ENCODE measurements around the gene HMBS. TPM values are rescaled to one million over a fixed set of nuclear protein-coding genes. Genes with fewer than 3 reads are reported as not detected.

HMBS gene
- total and polyA plus RNA-seq, 2 of the 8 experiments (the other 6 are each of a cell fraction or from before 2014, with no cell fraction given) = 69.3 to 109 TPM

GRCh38 chr11:119054418-119054817 lies 30.3 kb upstream of the HMBS start:
- FAIRE-seq (no peak), DNase-seq (ENCODE audit: low read depth in 1 of 2, low spot score in 2 of 2) (no peak)
- Histone ChIP-seq H2AFZ (ENCODE audit: low read length) (no peak overlapping the region), H2AK5ac (ENCODE audit: low read depth, low read length) (no peak overlapping the region), H3K79me2 (ENCODE audit: control insufficient read depth in 1 of 2, insufficient read depth in 2 of 2, low read length in 2 of 2) (peaks cover 8 to 21% of the 10 kb centered on the region in 2 experiments; a peak in 3 of 4 replicates), H3K4me2 (ENCODE audit: insufficient read depth in 1 of 2, low read depth in 2 of 2, low read length in 2 of 2) (no peak overlapping the region), H4K5ac (ENCODE audit: insufficient read length, low read depth, low read length) (no peak overlapping the region), H4K20me1 (replicated peaks in 1 of 2; ENCODE audit: control insufficient read depth in 1 of 2, insufficient read depth in 2 of 2, low read length in 2 of 2) (peaks cover 3 to 26% of the 10 kb centered on the region in 2 experiments), H3K56ac (replicated peaks; ENCODE audit: insufficient read length, low read depth, low read length) (no peak overlapping the region), H3K23ac (ENCODE audit: insufficient read length) (no peak overlapping the region), H3K36me3 (ENCODE audit: control insufficient read depth in 2 of 4, insufficient read depth in 4 of 4, low read length in 3 of 4) (peaks cover 39 to 58% (median 56%) of the 10 kb centered on the region in 4 experiments), H2BK12ac (ENCODE audit: low read depth, low read length) (no peak overlapping the region), H2BK120ac (replicated peaks; ENCODE audit: low read depth, low read length) (no peak overlapping the region), H3K27me3 (replicated peaks in 1 of 4; ENCODE audit: control insufficient read depth in 3 of 4, extremely low read depth in 1 of 4, insufficient read depth in 3 of 4, low read length in 3 of 4) (no peaks in the 10 kb centered on the region), H3K4ac (replicated peaks; ENCODE audit: insufficient read length, low read depth, low read length) (no peak overlapping the region), H3K4me3 (ENCODE audit: extremely low read depth in 1 of 4, insufficient read depth in 2 of 4, low read depth in 3 of 4, low read length in 4 of 4) (no peak overlapping the region), H3K4me1 (replicated peaks in 1 of 4; ENCODE audit: control insufficient read depth in 3 of 4, insufficient read depth in 4 of 4, low read length in 3 of 4) (peaks cover 0 to 8% (median 3%) of the 10 kb centered on the region in 4 experiments; a peak in 5 of 7 replicates), H2BK20ac (ENCODE audit: low read length) (no peak overlapping the region), H4K91ac (replicated peaks; ENCODE audit: insufficient read length, low read length) (no peak overlapping the region), H4K8ac (ENCODE audit: extremely low read depth, insufficient read depth, low read length) (peak overlapping the region; percentile 71; the same call in 1 of the 2 replicates), H3K9me3 (ENCODE audit: insufficient read depth in 2 of 2, low read depth in 1 of 2, low read length in 1 of 2) (no peaks in the 10 kb centered on the region; a peak in 1 of 4 replicates), H2BK5ac (ENCODE audit: low read depth, low read length) (no peak overlapping the region), H3K79me1 (ENCODE audit: low read depth, low read length) (peaks cover 16% of the 10 kb centered on the region), H2BK15ac (ENCODE audit: low read length) (no peak overlapping the region), H3K9ac (replicated peaks in 1 of 4; ENCODE audit: extremely low read depth in 1 of 4, low read depth in 3 of 4, low read length in 3 of 4) (no peak overlapping the region), H3K27ac (ENCODE audit: low read depth, low read length) (no peak overlapping the region), H3K18ac (ENCODE audit: extremely low read depth, low read length) (no peak overlapping the region), H3K23me2 (ENCODE audit: low read depth, low read length) (peaks cover 4% of the 10 kb centered on the region), H3K14ac (ENCODE audit: insufficient read length) (no peak overlapping the region)
- CTCF ChIA-PET (ENCODE audit: partially characterized antibody) = interaction anchor here (0.8 to 2.0 kb wide), 6 partner anchors 9 to 115 kb away, joined by 3 to 9 read pairs (median 5); partner anchors contain the start of genes SLC37A4 and VPS11
- WGBS, 2 experiments (ENCODE audit: extremely low coverage in 1 of 2, insufficient coverage in 1 of 2, insufficient read length in 1 of 2, insufficient replicate concordance in 2 of 2, low coverage in 1 of 2, low lambda C conversion rate in 2 of 2, missing lambda C conversion rate in 1 of 2) = 92% methylated on average over 10 of the region's 10 CpGs; no CpG with 5 or more reads in 1 of the 2 experiments
- POLR2A ChIA-PET (ENCODE audit: partially characterized antibody) = interaction anchor here (1.2 to 5.1 kb wide), 5 partner anchors 10 to 41 kb away, joined by 4 to 56 read pairs (median 27); partner anchors contain the start of genes RPS25, SLC37A4 and TRAPPC4
- TF ChIP-seq RFX5 (IDR thresholded peaks at IDR 0.05; ENCODE audit: borderline replicate concordance, low read depth, low read length) = no peak
- TF ChIP-seq CBX8 (IDR thresholded peaks at IDR 0.05; ENCODE audit: borderline replicate concordance, low read depth, low read length) = no peak
- no peak for TF ChIP-seq SIRT6 (IDR thresholded peaks at IDR 0.05; ENCODE audit: low read length)
- TF ChIP-seq CEBPB (IDR thresholded peaks at IDR 0.05; ENCODE audit: low read depth, low read length) = no peak
- no peak for TF ChIP-seq GABPA (IDR thresholded peaks at IDR 0.05; ENCODE audit: borderline replicate concordance, insufficient read depth, low read length)
- TF ChIP-seq POLR2A (IDR thresholded peaks at IDR 0.05; ENCODE audit: control extremely low read depth in 1 of 2, low read depth in 2 of 2, low read length in 2 of 2) = no peak
- TF ChIP-seq RBBP5 (IDR thresholded peaks at IDR 0.05; ENCODE audit: borderline replicate concordance, low read depth, low read length) = no peak
- no peak for TF ChIP-seq ZNF274 (IDR thresholded peaks at IDR 0.05; ENCODE audit: borderline replicate concordance, extremely low read depth, low read length)
- TF ChIP-seq EGR1 (IDR thresholded peaks at IDR 0.05; ENCODE audit: borderline replicate concordance, low read depth, low read length) = no peak
